ENCODE results near the gene PCDHB11.
"Not testable (repeated sequence)": the region's sequence is repeated elsewhere in the genome, so short reads cannot be mapped to it uniquely, and the experiment has no call there.

The PCDHB11 gene

DNA sequence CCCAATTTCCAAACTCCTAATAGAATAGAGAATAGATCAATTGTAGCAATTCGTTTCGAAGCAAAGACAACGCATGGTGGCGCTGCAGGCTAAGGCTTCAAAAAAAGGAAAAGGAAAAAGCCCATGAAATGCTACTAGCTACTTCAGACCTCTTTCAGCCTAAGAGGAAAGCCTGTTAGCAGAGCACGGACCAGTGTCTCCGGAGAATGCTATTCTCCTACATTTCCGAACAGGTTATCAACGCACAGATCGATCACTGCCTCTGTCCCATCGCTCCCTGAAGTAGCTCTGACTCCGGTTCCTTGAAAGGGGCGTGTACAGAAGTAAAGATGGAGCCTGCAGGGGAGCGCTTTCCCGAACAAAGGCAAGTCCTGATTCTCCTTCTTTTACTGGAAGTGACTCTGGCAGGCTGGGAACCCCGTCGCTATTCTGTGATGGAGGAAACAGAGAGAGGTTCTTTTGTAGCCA is 45.9 kb downstream of the PCDHB11 start, which contains the start of gene PCDHB15:
Gene PCDHB15, plus strand, starts transcription at position 146 of the 468 bp plus-strand sequence. Its CDS starts 184 bp downstream, at position 330.
- Histone ChIP-seq H3K9ac (ENCODE audit: insufficient read length, low read depth) (peak within 1 kb of the TSS; percentile 22), H3K4me1 (ENCODE audit: insufficient read depth, insufficient read length) (no peaks in the 10 kb centered on the region), H3K27me3 (ENCODE audit: insufficient read depth, insufficient read length) (no peaks in the 10 kb centered on the region), H3K36me3 (ENCODE audit: insufficient read depth, insufficient read length, low read length) (no peaks in the 10 kb centered on the region), H3K9me3 (ENCODE audit: insufficient read depth, low read length) (peaks cover 19% of the 10 kb centered on the region; the same call in 1 of the 2 replicates), H3K4me3 (ENCODE audit: insufficient read length, low read depth) (peak within 1 kb of the TSS; percentile 21)
- no peak for DNase-seq (ENCODE audit: low read depth, low spot score)
- TF ChIP-seq SUZ12 (IDR thresholded peaks at IDR 0.05; ENCODE audit: extremely low read depth, insufficient read depth, insufficient read length) (no peak), YY1 (IDR thresholded peaks at IDR 0.05; ENCODE audit: insufficient read depth, insufficient read length) (no peak), ZNF274 (IDR thresholded peaks at IDR 0.05; ENCODE audit: low read depth, low read length) (no peak)

DNA sequence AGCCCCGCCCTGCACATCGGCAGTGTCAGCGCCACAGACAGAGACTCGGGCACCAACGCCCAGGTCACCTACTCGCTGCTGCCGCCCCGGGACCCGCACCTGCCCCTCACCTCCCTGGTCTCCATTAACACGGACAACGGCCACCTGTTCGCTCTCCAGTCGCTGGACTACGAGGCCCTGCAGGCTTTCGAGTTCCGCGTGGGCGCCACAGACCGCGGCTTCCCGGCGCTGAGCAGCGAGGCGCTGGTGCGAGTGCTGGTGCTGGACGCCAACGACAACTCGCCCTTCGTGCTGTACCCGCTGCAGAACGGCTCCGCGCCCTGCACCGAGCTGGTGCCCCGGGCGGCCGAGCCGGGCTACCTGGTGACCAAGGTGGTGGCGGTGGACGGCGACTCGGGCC is 47.5 kb downstream of the PCDHB11 start:
- DNase-seq (ENCODE audit: low read depth, low spot score); H3K36me3 ChIP-seq (ENCODE audit: insufficient read depth, insufficient read length, low read length); H3K4me3 ChIP-seq (ENCODE audit: insufficient read length, low read depth); H3K27me3 ChIP-seq (ENCODE audit: insufficient read depth, insufficient read length); H3K4me1 ChIP-seq (ENCODE audit: insufficient read depth, insufficient read length); H3K9ac ChIP-seq (ENCODE audit: insufficient read length, low read depth): not testable (repeated sequence)
- H3K9me3 ChIP-seq (ENCODE audit: insufficient read depth, low read length) = peaks cover 29% of the 10 kb centered on the region

- H3K4me1 ChIP-seq (ENCODE audit: insufficient read depth, insufficient read length); H3K36me3 ChIP-seq (ENCODE audit: insufficient read depth, insufficient read length, low read length); H3K27me3 ChIP-seq (ENCODE audit: insufficient read depth, insufficient read length); DNase-seq (ENCODE audit: low read depth, low spot score); H3K9ac ChIP-seq (ENCODE audit: insufficient read length, low read depth); H3K4me3 ChIP-seq (ENCODE audit: insufficient read length, low read depth): not testable (repeated sequence)
- H3K9me3 ChIP-seq (ENCODE audit: insufficient read depth, low read length) = peaks cover 33% of the 10 kb centered on the region
Observed at GRCh38 chr5:141247434-141247833, 48.0 kb downstream of the PCDHB11 start.

GRCh38 chr5:141250576-141250975 is 51.1 kb downstream of the PCDHB11 start:
- no peaks in the 10 kb centered on the region for H3K4me1 ChIP-seq (ENCODE audit: insufficient read depth, insufficient read length)
- DNase-seq (ENCODE audit: low read depth, low spot score) = no peak
- no peak overlapping the region for H3K4me3 ChIP-seq (ENCODE audit: insufficient read length, low read depth)
- H3K9ac ChIP-seq (ENCODE audit: insufficient read length, low read depth) = no peak overlapping the region
- H3K9me3 ChIP-seq (ENCODE audit: insufficient read depth, low read length) = peaks cover 58% of the 10 kb centered on the region
- no peaks in the 10 kb centered on the region for H3K27me3 ChIP-seq (ENCODE audit: insufficient read depth, insufficient read length)
- TF ChIP-seq YY1 (IDR thresholded peaks at IDR 0.05; ENCODE audit: insufficient read depth, insufficient read length) (no peak), ZNF274 (IDR thresholded peaks at IDR 0.05; ENCODE audit: low read depth, low read length) (no peak), SUZ12 (IDR thresholded peaks at IDR 0.05; ENCODE audit: extremely low read depth, insufficient read depth, insufficient read length) (no peak)
- no peaks in the 10 kb centered on the region for H3K36me3 ChIP-seq (ENCODE audit: insufficient read depth, insufficient read length, low read length)

Data from NT2/D1 (cell line).